HEK293 (cell line): Measurements from ENCODE around the gene ZFR2.

Experiments
- CTCF ChIA-PET: fragments of 350-600 bp; formaldehyde crosslinking; extraction: SDS; loops from one replicate; lab custom pipeline; 2021; ENCODE audit warnings: antibody characterized with exemption; lab: Yijun Ruan, JAX
- POLR2A ChIA-PET: fragments of 300-600 bp; formaldehyde crosslinking; extraction: SDS; loops from one replicate; lab custom pipeline; 2020; ENCODE audit warnings: antibody characterized with exemption, inconsistent platforms; lab: Yijun Ruan, JAX
- H3K27ac ChIP-seq: fragments of 200-500 bp; sonication (Bioruptor generic); 2 replicates; pipeline ENCODE4 v1.5.1; 2014; ENCODE audit warnings: low read depth, low read length, control low read depth, inconsistent platforms; ENCODE audit errors: extremely low read depth
- H3K36me3 ChIP-seq, 2 experiments: fragments of 200-500 bp in 1 of 2; sonication (Bioruptor generic) in 1 of 2; 1 replicate in 1 of 2; 2 replicates in 1 of 2; pipeline ENCODE4 v1.5.1; 2014 to 2017; ENCODE audit warnings: inconsistent platforms in 2 of 2, low read length in 2 of 2; ENCODE audit not compliant: control insufficient read depth in 2 of 2, insufficient read depth in 1 of 2
- H3K4me1 ChIP-seq: fragments of 200-500 bp; sonication (Bioruptor generic); 2 replicates; pipeline ENCODE4 v1.5.1; 2014; ENCODE audit warnings: mild to moderate bottlenecking, low read length, inconsistent platforms; ENCODE audit not compliant: control insufficient read depth, insufficient read depth
- H3K4me3 ChIP-seq: 2 replicates; pipeline ENCODE4 v1.5.1; 2011; ENCODE audit warnings: low read depth, mild to moderate bottlenecking, control low read depth, low read length, moderate library complexity
- H3K9me3 ChIP-seq: fragments of 200-500 bp; sonication (Bioruptor generic); 2 replicates; pipeline ENCODE4 v1.5.1; 2014; ENCODE audit warnings: low read depth, low read length, inconsistent platforms; ENCODE audit not compliant: control insufficient read depth, insufficient read depth
- BCL11A ChIP-seq: fragments of 450-650 bp; formaldehyde crosslinking; IDR thresholded peaks from 2 replicates; pipeline ENCODE4 v1.5.1; 2016; ENCODE audit warnings: low read depth, missing biosample characterization, missing genetic modification characterization
- PATZ1 ChIP-seq: fragments of 450-650 bp; formaldehyde crosslinking; IDR thresholded peaks from 2 replicates; pipeline ENCODE4 v1.5.1; 2016; ENCODE audit warnings: missing biosample characterization, missing genetic modification characterization
- PRDM2 ChIP-seq: fragments of 450-650 bp; formaldehyde crosslinking; IDR thresholded peaks from 2 replicates; pipeline ENCODE4 v1.5.1; 2016; ENCODE audit warnings: missing biosample characterization, missing genetic modification characterization, borderline replicate concordance
- SETDB1 ChIP-seq: IDR thresholded peaks from one replicate; pipeline ENCODE4 v1.6.1; 2017; ENCODE audit warnings: mild to moderate bottlenecking, low read length, moderate library complexity, mixed read lengths; ENCODE audit not compliant: insufficient read length
- ZFHX2 ChIP-seq: fragments of 450-650 bp; formaldehyde crosslinking; conservative IDR thresholded peaks from 2 replicates; pipeline ENCODE4 v1.5.1; 2016; ENCODE audit warnings: missing biosample characterization, missing genetic modification characterization
- ZNF10 ChIP-seq: fragments of 450-650 bp; formaldehyde crosslinking; IDR thresholded peaks from 2 replicates; pipeline ENCODE4 v1.5.1; 2017; ENCODE audit warnings: missing biosample characterization, missing genetic modification characterization
- ZNF211 ChIP-seq: fragments of 450-650 bp; formaldehyde crosslinking; IDR thresholded peaks from 2 replicates; pipeline ENCODE4 v1.5.1; 2016; ENCODE audit warnings: low read depth, missing biosample characterization, missing genetic modification characterization
- ZNF223 ChIP-seq: fragments of 450-650 bp; formaldehyde crosslinking; IDR thresholded peaks from 2 replicates; pipeline ENCODE4 v1.5.1; 2016; ENCODE audit warnings: missing biosample characterization, missing genetic modification characterization
- ZNF274 ChIP-seq, 2 experiments: fragments of 200-500 bp in 1 of 2; fragments of 450-650 bp in 1 of 2; sonication (Bioruptor generic) in 1 of 2; formaldehyde crosslinking in 1 of 2; IDR thresholded peaks; 2 replicates each; pipeline versions ENCODE4 v1.5.1 to v1.6.1; 2014 to 2016; ENCODE audit warnings: borderline replicate concordance in 1 of 2, inconsistent platforms in 1 of 2, low read length in 1 of 2, missing biosample characterization in 1 of 2, missing genetic modification characterization in 1 of 2
- ZNF473 ChIP-seq: fragments of 450-650 bp; formaldehyde crosslinking; IDR thresholded peaks from 2 replicates; pipeline ENCODE4 v1.5.1; 2017; ENCODE audit warnings: missing biosample characterization, missing genetic modification characterization
- ZNF677 ChIP-seq: fragments of 450-650 bp; IDR thresholded peaks from 2 replicates; pipeline ENCODE4 v1.5.0; 2018; ENCODE audit warnings: missing biosample characterization, mild to moderate bottlenecking, missing genetic modification characterization, moderate library complexity
- TF ChIP-seq, protein P1 (sequence below): fragments of 450-650 bp; formaldehyde crosslinking; IDR thresholded peaks from 2 replicates; pipeline ENCODE4 v1.5.1; 2016; ENCODE audit warnings: missing biosample characterization, missing genetic modification characterization
- TF ChIP-seq, protein P2 (sequence below): fragments of 450-650 bp; formaldehyde crosslinking; optimal IDR thresholded peaks from 2 replicates; pipeline ENCODE3; 2016; ENCODE audit warnings: missing biosample characterization, mild to moderate bottlenecking, missing genetic modification characterization
- TF ChIP-seq, protein P3 (sequence below): fragments of 450-650 bp; formaldehyde crosslinking; IDR thresholded peaks from 2 replicates; pipeline ENCODE4 v1.5.1; 2016; ENCODE audit warnings: missing biosample characterization, missing genetic modification characterization

The ZFR2 gene

DNA sequence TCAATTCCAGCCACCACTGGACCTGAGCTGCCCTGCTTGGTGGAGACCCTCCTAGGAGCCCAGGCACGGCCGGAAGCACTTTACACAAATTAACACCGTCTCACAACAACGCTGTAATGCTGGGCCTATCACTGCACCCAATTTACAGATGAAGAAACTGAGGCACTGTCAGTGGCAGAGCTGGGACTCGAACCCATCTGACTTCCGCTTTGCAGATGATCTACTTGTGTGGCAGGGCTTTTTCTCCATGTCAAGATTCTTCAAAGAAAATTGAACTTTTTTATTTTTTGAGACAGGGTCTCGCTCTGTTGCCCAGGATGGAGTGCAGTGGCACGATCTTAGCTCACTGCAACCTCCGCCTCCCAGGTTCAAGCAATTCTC is 33.8 kb downstream of the ZFR2 start:
- TF ChIP-seq SETDB1 = no peak
- no peak for TF ChIP-seq ZFHX2 (tag by site-specific recombination)
- TF ChIP-seq BCL11A = no peak
- TF ChIP-seq, protein P1, sequence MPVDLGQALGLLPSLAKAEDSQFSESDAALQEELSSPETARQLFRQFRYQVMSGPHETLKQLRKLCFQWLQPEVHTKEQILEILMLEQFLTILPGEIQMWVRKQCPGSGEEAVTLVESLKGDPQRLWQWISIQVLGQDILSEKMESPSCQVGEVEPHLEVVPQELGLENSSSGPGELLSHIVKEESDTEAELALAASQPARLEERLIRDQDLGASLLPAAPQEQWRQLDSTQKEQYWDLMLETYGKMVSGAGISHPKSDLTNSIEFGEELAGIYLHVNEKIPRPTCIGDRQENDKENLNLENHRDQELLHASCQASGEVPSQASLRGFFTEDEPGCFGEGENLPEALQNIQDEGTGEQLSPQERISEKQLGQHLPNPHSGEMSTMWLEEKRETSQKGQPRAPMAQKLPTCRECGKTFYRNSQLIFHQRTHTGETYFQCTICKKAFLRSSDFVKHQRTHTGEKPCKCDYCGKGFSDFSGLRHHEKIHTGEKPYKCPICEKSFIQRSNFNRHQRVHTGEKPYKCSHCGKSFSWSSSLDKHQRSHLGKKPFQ (tag by site-specific recombination) = no peak
- no peak for TF ChIP-seq ZNF274 (IDR thresholded peaks at IDR 0.05; ENCODE audit: low read length)
- TF ChIP-seq ZNF274 (tag by site-specific recombination; IDR thresholded peaks at IDR 0.05; ENCODE audit: borderline replicate concordance) = no peak
- no peak for TF ChIP-seq ZNF211 (tag by site-specific recombination)
- TF ChIP-seq ZNF10 = no peak
- TF ChIP-seq, protein P2, sequence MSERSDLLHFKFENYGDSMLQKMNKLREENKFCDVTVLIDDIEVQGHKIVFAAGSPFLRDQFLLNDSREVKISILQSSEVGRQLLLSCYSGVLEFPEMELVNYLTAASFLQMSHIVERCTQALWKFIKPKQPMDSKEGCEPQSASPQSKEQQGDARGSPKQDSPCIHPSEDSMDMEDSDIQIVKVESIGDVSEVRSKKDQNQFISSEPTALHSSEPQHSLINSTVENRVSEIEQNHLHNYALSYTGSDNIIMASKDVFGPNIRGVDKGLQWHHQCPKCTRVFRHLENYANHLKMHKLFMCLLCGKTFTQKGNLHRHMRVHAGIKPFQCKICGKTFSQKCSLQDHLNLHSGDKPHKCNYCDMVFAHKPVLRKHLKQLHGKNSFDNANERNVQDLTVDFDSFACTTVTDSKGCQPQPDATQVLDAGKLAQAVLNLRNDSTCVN = no peak
- TF ChIP-seq PRDM2 (tag by site-specific recombination) = no peak
- TF ChIP-seq ZNF223 (tag by site-specific recombination) = no peak
- TF ChIP-seq ZNF473 = no peak
- no peak for TF ChIP-seq ZNF677 (tag by site-specific recombination)
- TF ChIP-seq PATZ1 = no peak
- TF ChIP-seq, protein P3, sequence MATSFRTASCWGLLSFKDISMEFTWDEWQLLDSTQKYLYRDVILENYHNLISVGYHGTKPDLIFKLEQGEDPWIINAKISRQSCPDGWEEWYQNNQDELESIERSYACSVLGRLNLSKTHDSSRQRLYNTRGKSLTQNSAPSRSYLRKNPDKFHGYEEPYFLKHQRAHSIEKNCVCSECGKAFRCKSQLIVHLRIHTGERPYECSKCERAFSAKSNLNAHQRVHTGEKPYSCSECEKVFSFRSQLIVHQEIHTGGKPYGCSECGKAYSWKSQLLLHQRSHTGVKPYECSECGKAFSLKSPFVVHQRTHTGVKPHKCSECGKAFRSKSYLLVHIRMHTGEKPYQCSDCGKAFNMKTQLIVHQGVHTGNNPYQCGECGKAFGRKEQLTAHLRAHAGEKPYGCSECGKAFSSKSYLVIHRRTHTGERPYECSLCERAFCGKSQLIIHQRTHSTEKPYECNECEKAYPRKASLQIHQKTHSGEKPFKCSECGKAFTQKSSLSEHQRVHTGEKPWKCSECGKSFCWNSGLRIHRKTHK (tag by site-specific recombination) = no peak
- Histone ChIP-seq H3K4me3 (no peak overlapping the region), H3K36me3 (no peaks in the 10 kb centered on the region), H3K4me1 (no peaks in the 10 kb centered on the region), H3K27ac (no peak overlapping the region), H3K9me3 (no peaks in the 10 kb centered on the region)
- CTCF ChIA-PET = interaction anchor here (0.6 to 2.7 kb wide), 3 partner anchors 13 to 162 kb away, joined by 3 to 10 read pairs (median 5); partner anchors contain the start of gene MRPL54
- POLR2A ChIA-PET = no interaction called here
